ENCODE data around the gene CNTNAP2.
"Not testable (repeated sequence)": the region's sequence is repeated elsewhere in the genome, so short reads cannot be mapped to it uniquely, and the experiment has no call there.

Gene CNTNAP2

DNA sequence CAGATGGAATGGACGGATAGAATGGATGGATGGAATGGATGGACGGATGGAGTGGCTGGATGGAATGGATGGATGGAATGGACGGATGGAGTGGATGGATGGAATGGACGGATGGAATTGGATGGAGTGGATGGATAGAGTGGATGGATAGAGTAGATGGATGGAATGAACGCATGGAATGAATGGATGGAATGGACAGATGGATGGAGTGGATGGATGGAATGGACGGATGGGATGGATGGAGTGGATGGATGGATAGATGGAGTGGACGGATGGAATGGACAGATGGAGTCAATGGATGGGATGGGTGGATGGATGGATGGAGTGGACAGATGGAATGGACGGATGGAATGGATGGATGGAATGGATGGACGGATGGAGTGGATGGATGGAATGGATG is 2214.2 kb downstream of the CNTNAP2 start:
- TF ChIP-seq GATA1 (IDR thresholded peaks at IDR 0.05; ENCODE audit: low read depth, low read length) (no peak), POLR2A (IDR thresholded peaks at IDR 0.05; ENCODE audit: low read length) (no peak)
- DNase-seq, result no peak

DNA sequence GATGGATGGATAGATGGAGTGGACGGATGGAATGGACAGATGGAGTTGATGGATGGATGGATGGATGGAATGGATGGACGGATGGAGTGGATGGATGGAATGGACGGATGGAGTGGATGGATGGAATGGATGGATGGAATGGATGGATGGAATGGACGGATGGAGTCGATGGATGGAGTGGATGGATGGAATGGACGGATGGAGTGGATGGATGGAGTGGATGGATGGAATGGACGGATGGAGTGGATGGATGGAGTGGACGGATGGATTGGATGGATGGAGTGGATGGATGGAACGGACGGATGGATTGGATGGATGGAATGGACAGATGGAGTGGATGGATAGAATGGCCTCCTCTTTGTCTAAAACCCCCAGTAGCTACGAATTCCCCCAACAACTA is 2214.9 kb downstream of the CNTNAP2 start:
- not testable (repeated sequence) for DNase-seq

DNA sequence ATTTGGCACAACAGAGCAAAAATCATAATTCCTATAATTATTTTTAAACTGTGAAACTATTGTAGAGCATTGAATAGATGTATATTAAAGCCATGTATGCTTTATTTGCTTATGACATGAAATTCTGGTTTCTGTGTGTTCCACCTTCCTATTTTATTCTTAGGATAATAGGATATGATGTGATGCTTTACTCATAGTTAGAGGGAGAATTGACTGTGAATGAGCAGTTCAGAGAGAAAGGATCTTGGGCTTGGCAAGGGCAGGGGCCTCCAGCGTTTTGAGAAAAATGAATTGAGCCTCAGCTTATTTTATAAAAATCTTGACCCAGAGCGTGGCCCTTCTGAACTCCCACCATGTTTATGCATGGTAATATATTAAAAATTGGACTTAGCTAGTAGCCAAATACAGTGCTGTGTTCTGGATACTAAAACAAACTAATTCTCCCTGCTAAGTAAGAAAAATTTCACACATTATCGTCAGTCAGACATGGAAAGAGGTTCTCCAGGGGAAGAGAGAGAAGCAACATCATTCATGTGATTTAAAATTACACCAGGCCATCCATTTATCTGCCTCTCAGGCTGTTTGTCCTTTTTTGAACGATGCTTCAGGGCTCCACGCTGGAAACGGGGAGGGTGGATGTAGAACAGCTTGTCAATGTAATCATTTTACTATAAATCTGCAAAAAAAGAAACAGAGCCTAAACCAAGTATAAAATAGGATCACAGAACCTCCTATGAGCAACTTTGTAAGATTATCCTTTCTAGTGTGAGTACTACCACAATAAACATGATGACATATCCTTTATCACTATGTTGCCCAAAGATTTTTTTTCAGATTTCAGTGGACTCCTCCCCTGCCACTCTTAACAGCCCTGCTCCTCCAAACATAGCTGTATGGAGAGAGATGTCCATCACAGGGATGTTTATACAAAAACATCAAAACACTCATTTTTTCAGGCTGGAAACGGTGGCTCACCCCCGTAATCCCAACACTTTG is 2215.9 kb downstream of the CNTNAP2 start:
- TF ChIP-seq GATA1 (IDR thresholded peaks at IDR 0.05; ENCODE audit: low read depth, low read length) (no peak), POLR2A (IDR thresholded peaks at IDR 0.05; ENCODE audit: low read length) (no peak)
- no peak for DNase-seq

DNA sequence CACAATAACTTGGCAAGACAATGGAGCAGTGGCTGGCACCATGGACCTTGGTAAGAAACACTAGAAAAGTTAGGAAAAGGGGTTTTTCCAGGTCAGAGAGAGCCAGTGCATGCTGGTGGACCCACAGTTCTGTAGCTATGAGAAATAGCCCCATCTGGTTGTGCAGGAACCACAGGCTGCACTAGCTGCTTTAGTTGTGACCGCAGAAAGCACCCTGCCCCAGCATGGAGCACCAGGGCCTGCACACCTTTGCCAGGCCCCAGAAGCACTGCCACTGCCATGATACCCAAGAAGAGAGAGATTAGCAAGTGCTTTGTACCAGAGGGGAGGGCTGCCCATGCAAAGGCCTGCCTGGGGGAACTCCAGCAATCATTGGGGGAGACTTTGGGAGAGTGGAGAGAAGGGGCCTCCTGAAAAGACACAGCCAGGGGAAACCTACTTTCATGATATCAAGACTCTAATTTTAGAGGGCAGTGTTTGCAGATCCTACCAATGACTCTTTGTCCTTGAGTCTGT is 2217.9 kb downstream of the CNTNAP2 start:
- TF ChIP-seq POLR2A (IDR thresholded peaks at IDR 0.05; ENCODE audit: low read length), result no peak
- no peak for TF ChIP-seq GATA1 (IDR thresholded peaks at IDR 0.05; ENCODE audit: low read depth, low read length)

DNA sequence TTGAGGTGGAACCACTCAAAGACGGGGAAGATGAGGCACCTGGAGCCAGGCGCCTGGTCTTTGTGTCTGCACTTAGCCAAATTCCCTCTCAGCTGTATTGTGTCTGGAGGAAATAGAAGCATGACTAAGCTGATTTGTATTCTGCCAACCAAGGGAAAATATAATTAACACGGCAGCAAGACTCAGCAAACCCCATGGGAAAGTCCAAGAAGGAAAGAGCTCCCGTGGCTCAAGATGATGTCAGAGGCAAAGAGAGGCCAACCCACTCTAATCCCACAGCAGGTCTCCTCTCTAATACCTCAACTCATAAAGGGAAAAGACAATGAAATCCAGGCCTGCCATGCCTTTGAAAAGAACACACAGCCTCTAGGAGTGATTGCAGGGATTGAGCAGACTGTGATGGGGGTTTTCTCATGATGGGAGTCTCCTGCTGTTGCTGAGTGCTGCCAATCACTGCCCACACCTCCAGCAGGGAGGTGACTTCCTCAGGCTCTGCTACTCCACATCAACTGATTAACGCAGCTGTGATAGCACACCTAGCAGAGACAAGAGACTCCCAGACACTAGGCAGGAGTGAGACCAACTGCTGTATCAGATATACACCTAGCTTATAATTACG is 2218.5 kb downstream of the CNTNAP2 start:
- TF ChIP-seq GATA1 (IDR thresholded peaks at IDR 0.05; ENCODE audit: low read depth, low read length), result no peak
- no peak for TF ChIP-seq POLR2A (IDR thresholded peaks at IDR 0.05; ENCODE audit: low read length)
- DNase-seq, result no peak

More for the DNA sequence above, 2217.9 kb downstream of the CNTNAP2 start:
- no peak for DNase-seq

DNA sequence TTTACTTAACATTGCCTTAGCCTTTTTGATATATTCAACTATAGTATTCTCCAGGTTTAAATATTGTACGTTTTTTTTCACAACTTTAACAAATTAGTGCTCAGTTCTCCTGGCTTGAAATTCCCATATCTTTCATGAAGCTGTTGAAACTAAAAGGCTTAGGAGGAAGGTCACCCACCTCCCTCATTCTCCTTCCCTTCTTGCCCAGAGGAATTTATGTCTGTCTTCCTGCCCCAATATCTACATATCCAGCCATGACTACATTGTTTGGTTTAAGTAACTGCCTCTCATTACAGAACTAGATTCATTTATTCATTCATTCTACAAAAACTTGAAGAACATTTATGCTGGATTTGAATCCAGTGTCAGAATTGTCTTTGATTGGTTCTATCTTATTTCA is 2219.2 kb downstream of the CNTNAP2 start:
- no peak for TF ChIP-seq POLR2A (IDR thresholded peaks at IDR 0.05; ENCODE audit: low read length)
- TF ChIP-seq GATA1 (IDR thresholded peaks at IDR 0.05; ENCODE audit: low read depth, low read length), result no peak
- DNase-seq, result no peak

DNA sequence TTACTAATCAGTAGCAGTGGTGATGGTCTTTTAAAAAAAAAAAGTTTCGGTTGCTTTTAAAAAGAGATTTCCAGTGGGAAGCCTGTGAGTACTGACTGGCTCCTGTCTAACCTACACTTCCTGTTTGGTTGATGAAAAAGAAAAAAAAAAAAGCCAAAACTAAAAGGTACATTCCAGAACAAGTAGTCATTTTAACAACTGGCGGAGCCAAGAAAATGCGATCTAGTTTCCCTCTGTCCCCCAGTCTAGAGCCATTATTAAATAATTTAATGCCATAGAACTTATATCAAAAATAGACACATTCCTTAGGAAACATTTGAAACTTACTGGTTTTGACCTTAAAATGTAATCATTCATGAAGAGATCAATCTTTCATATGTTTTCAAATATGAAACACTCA is 2219.8 kb downstream of the CNTNAP2 start:
- TF ChIP-seq POLR2A (IDR thresholded peaks at IDR 0.05; ENCODE audit: low read length) (no peak), GATA1 (IDR thresholded peaks at IDR 0.05; ENCODE audit: low read depth, low read length) (no peak)
- DNase-seq, result no peak

DNA sequence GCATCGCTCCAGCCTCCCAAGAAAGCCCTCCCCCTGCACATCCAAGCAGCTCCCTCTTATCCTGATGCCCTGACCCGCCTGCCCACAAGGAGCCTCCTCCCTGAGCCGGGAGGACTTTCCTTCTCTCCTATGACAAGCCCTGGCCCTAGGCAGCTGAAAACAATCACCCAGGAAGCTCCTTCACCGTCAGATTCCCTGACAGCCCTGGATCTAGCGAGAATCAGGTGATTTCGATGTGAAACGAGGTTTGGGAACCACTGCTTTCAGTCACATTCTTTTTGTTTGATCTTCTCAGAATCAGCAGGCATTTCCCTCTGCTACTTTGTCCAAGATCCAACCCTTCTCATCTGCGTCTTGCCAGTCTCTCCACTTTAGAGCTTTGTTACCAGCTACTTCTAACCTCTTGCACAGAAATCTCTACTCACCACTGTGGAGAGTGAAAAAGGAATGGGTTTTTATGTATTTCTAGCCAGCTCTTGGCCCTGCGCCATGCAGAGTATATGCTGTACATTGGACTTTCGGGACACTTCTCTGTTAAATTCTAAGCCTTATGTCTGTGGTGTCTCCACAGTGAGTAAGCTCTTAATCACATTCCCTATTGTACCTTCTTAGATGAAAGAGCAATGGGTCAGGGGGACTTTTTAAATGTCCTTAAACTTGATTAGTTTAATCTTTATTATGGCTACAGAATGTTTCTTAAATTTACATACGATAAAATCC is 2220.8 kb downstream of the CNTNAP2 start:
- no peak for DNase-seq
- TF ChIP-seq GATA1 (IDR thresholded peaks at IDR 0.05; ENCODE audit: low read depth, low read length), result no peak
- no peak for TF ChIP-seq POLR2A (IDR thresholded peaks at IDR 0.05; ENCODE audit: low read length)

DNA sequence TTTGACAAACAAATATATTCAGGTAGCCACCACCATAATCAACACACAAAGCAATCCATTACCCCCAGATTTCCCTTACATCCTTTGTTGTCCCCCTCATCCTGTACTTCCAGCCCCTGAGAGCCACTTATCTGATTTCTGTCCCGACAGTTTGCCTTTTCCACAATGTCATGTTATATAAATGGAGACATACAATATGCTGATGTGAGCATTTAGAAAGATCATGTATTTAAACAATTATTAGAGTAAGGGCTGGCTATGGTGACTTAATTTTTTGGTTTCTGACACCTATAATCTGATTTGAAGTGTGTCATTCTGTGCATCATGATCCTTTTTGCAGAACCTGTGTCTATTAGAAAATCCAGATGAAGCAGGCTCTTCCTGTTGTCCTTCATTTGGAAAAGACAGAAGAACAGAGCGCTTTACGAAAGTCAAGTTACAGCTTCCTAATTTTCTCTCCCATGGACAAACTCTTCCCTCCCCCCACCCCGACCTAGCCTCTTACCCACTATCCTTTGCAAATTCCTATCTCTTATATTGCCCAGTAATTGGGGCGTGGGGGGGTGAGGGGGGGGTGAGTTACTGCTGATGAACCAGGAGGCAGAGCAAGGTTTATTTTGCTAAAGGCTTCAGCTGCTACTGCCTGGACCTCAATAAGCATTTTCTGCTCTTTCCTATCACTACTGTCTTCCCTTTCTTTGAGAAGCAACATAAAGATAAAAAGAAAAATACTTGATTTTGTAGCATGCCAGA is 2221.6 kb downstream of the CNTNAP2 start:
- DNase-seq, result no peak
- no peak for TF ChIP-seq GATA1 (IDR thresholded peaks at IDR 0.05; ENCODE audit: low read depth, low read length)
- TF ChIP-seq POLR2A (IDR thresholded peaks at IDR 0.05; ENCODE audit: low read length), result no peak

DNA sequence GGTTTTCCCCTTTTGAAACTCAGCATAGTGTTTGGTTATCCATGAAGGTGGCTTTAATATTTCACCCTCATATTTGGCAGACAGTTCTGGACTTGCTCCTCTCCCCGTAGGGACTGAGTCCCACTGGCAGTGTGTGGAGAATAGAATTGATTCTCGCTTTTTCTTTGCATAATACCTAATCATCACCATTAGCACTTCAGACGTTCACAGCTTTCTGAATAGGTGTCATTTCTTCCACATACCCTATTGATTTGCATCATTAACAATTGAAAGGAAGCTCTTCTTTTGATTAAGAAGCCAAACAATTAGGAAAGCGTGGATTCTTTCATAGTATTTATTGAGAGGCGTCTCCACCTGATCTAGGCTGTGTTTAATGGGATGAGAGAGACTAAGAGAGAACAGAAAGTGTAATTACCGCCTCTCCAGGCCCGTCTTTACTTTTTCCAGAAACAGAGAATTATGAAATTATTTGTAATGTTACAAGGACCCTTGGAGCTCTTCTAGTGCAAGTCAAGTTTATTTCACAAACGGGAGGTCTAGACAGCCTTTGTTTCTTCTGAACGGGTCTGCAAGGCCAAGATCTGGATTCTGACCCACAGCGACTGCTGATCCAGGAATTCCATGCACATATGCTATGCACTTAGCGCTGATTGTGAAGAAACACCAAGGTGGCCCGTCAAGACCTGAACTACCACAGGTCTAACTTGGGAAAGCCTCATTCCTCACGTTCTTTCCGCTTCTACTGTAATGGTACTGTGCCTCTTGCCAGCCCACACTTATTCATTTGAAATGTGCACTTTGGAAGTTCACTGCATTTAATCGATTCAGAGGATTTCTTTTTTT is 2224.1 kb downstream of the CNTNAP2 start:
- no peak for DNase-seq
- no peak for TF ChIP-seq GATA1 (IDR thresholded peaks at IDR 0.05; ENCODE audit: low read depth, low read length)
- no peak for TF ChIP-seq POLR2A (IDR thresholded peaks at IDR 0.05; ENCODE audit: low read length)

DNA sequence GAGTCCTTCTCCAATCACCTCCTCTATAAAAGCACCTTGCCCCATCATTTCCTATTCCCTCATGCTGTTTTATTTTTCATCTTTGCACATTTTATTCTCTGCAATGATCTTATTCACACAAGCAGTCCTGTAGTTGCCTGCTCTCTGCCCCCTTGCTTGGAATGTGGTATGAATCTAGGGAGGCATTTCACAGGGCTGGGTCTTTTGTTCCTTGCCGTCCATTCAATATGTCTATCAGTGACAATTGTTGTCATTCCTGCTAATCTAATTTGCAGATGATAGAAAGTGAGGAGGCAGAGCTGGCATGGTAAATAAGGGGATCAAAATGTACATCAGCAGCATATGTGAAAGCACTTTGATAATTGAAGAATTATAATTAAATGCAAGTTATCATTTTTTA is 2227.8 kb downstream of the CNTNAP2 start:
- no peak for TF ChIP-seq POLR2A (IDR thresholded peaks at IDR 0.05; ENCODE audit: low read length)
- DNase-seq, result no peak

DNA sequence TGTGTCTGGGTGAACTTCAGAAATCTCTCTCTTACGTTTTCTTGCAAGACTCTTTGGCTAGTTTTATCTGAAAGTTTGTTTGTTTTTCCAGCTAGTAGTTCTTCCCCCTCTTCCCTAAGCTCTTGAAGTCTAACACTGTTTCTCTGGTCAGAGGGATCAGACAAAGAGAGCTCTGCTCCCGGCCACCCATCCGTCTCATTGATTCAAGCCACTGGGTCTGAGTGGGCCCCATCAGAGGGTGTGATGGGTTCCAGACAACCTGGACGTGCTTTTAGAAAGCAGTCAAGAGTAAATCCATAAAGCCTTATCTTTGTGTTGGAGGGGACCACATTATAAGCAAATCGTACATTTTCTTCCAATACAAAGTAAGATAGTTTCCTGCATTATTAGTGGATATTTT is 2231.4 kb downstream of the CNTNAP2 start:
- DNase-seq, result no peak

DNA sequence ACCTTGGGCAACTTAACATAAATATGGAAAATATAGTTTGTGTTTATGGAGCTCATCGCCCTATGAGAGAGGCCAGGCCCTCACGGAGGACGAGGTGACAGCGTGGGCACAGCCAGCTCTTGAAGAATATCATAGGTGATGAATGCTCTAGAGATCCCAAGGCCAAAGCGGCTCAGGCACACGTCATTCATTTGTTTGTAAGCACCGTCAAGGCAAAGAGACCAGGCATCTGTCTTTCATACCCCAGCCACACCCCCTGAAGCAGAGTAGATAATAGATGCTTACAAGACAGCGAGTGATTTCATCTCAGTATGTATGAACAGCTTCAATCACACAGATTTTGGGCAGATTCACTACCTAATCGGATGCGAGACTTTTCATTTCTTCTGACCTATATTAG is 2231.9 kb downstream of the CNTNAP2 start:
- TF ChIP-seq GATA1 (IDR thresholded peaks at IDR 0.05; ENCODE audit: low read depth, low read length) (no peak), POLR2A (IDR thresholded peaks at IDR 0.05; ENCODE audit: low read length) (no peak)
- DNase-seq, result no peak

More for the DNA sequence above, 2231.4 kb downstream of the CNTNAP2 start:
- no peak for TF ChIP-seq POLR2A (IDR thresholded peaks at IDR 0.05; ENCODE audit: low read length)
- no peak for TF ChIP-seq GATA1 (IDR thresholded peaks at IDR 0.05; ENCODE audit: low read depth, low read length)
